H1 (cell line): ENCODE measurements around the gene HOMER3. TPM values are rescaled to one million over a fixed set of nuclear protein-coding genes. Genes with fewer than 3 reads are reported as not detected.
A peak's percentile ranks its signal among the peaks of the same experiment; 100 is the strongest.

Source experiments
- CHD7 ChIP-seq: fragments of 300-600 bp; sonication (generic); IDR thresholded peaks from 2 replicates; pipeline ENCODE4 v1.7.1; 2012; ENCODE audit warnings: low read length, moderate library complexity, mild to moderate bottlenecking, inconsistent platforms; ENCODE audit not compliant: insufficient replicate concordance
- FOSL1 ChIP-seq: IDR thresholded peaks from 2 replicates; pipeline ENCODE4 v1.6.1; 2011; ENCODE audit warnings: mild to moderate bottlenecking, low read depth, low read length, moderate library complexity; ENCODE audit not compliant: insufficient read depth
- HDAC2 ChIP-seq, 2 experiments: fragments of 300-600 bp in 1 of 2; sonication (generic) in 1 of 2; IDR thresholded peaks; 2 replicates each; pipeline ENCODE4 v1.6.1; 2011 to 2012; ENCODE audit warnings: low read depth in 2 of 2, low read length in 2 of 2, mild to moderate bottlenecking in 2 of 2, moderate library complexity in 2 of 2, borderline replicate concordance in 1 of 2, inconsistent platforms in 1 of 2
- KDM5A ChIP-seq: fragments of 200-600 bp; IDR thresholded peaks from 2 replicates; pipeline ENCODE4 v1.7.1; 2012; ENCODE audit warnings: mild to moderate bottlenecking, low read length, inconsistent platforms, mixed read lengths
- POLR2A ChIP-seq, 2 experiments: IDR thresholded peaks; 1 replicate in 1 of 2; 2 replicates in 1 of 2; pipeline ENCODE4 v1.6.1; 2011; ENCODE audit warnings: low read depth in 2 of 2, low read length in 2 of 2, mild to moderate bottlenecking in 2 of 2; ENCODE audit errors: control extremely low read depth in 1 of 2
- SAP30 ChIP-seq: fragments of 300-600 bp; sonication (generic); IDR thresholded peaks from 2 replicates; pipeline ENCODE4 v1.7.1; 2012; ENCODE audit warnings: low read length, moderate library complexity, mild to moderate bottlenecking, inconsistent platforms; ENCODE audit not compliant: insufficient read depth, insufficient replicate concordance
- SP1 ChIP-seq: IDR thresholded peaks from 2 replicates; pipeline ENCODE4 v1.6.1; 2011; ENCODE audit warnings: low read depth, low read length
- TBP ChIP-seq: IDR thresholded peaks from 2 replicates; pipeline ENCODE4 v1.6.1; 2011; ENCODE audit warnings: low read depth, low read length, improper control_type of control experiment
- polyA plus RNA-seq, 7 experiments: library from polyadenylated mRNA; depleted of rRNA in 3 of 7; stranded (reverse) in 5 of 7; unstranded in 2 of 7; fragments of >200 nt in 5 of 7; fragments of 200-250 nt in 2 of 7; gene quantifications; 1 replicate in 5 of 7; 2 replicates in 1 of 7; 4 replicates in 1 of 7; pipeline versions ENCODE4 v1.2.1 to v1.2.3, GENCODE V29; 2011 to 2013; ENCODE audit warnings: missing spikeins in 2 of 7, mixed read lengths in 2 of 7
- total RNA-seq: library from RNA; stranded (reverse); fragmentation: NEBNext Ultra II Directional; extraction: Animal tissue kit (Norgen Biotek cat#: 25700); gene quantifications from 2 replicates; pipeline ENCODE4 v1.2.1, GENCODE V29; 2021

HOMER3 gene
- total and polyA plus RNA-seq, 2 of the 8 experiments (the other 6 are each of a cell fraction or from before 2014, with no cell fraction given) = 28.3 to 41.6 TPM

GRCh38 chr19:18919900-18920214, 21.2 kb downstream of the HOMER3 start (continued):
- no peak for TF ChIP-seq CHD7
- no peak for TF ChIP-seq SP1
- TF ChIP-seq SAP30 = peak; percentile 93
- no peak for TF ChIP-seq POLR2A (IDR thresholded peaks at IDR 0.05; ENCODE audit: control extremely low read depth in 1 of 2, low read depth in 2 of 2, low read length in 2 of 2)
- no peak for TF ChIP-seq TBP
- no peak for TF ChIP-seq FOSL1
- peak in 1 of 2 experiments; percentile 37; a peak in 2 of 4 replicates for TF ChIP-seq HDAC2 (IDR thresholded peaks at IDR 0.05; ENCODE audit: borderline replicate concordance in 1 of 2, low read depth in 2 of 2, low read length in 2 of 2)
- 0 out of 2 replicates have a peak, but pooled peaks have one; percentile 63 for TF ChIP-seq KDM5A
